Islet precursor cell (in vitro differentiated cells): ENCODE measurements around the gene GGCT.
A peak's percentile ranks its signal among the peaks of the same experiment; 100 is the strongest.
"Not testable (repeated sequence)": the region's sequence is repeated elsewhere in the genome, so short reads cannot be mapped to it uniquely, and the experiment has no call there.

Source experiments
- DNase-seq: peaks from one replicate; pipeline ENCODE4 v3.0.0-alpha.2; 2018

The GGCT gene, protein sequence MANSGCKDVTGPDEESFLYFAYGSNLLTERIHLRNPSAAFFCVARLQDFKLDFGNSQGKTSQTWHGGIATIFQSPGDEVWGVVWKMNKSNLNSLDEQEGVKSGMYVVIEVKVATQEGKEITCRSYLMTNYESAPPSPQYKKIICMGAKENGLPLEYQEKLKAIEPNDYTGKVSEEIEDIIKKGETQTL

DNA sequence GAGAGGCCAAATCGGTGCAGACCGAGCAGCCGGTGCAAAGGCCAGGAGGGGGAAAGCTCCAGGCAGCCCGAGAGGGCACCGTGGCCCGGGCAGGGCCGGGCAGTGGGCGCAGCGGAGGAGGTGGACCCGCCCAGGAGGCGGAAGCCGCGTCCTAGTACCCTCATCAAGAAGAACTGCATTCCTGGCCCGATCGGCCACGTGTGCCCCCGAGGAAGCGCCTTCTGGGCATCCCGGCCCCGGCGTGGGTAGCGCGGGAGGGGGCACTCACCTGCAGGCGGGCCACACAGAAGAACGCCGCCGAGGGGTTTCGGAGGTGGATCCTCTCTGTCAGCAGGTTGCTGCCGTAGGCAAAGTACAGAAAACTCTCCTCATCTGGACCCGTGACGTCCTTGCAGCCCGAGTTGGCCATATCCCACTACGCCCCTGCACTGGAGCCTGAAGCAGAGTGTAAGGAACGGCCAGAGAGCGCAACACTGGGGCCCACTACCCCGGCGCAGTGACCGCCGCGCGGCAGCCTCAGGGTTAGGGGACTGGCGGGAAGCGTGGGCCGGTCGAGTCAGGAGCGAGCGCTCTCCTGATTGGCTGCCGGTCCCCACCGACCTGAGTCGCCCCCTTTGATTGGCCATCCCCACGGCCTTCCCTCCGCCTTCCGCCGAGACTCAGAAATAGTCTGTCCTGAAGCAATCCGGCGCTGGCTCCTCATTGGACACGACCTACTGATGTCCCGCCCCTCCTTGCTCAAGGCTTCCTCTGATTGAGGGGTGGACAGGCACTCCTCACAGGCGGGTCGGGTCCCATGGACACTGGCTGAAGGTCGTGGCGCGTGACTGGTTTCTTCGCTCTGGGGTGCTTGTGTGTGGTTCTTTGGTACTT is at the start of gene GGCT:
TSS of gene GGCT (minus strand) at position 529 of the 873 bp plus-strand sequence. CDS start at position 409, 120 bp downstream.
- peak; percentile 99 for DNase-seq

DNA sequence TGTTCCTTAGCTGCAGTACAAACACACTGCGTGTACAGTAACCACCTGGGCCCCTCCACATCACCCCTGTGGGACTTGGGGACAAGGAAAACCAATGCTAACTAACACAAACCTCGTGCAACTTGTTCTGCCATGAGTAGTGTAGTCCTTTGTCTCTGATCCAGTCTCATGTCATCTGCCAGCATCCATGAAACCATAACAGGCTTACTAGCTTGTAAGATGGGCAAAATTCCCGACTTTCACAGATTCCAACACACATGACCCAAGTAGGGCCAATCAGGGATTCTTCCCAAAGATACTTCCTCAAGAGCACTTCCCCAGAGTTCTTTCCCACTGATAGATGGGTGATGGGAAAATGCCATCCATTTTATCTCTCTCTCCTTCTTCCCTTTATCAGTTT is 48.9 kb upstream of the GGCT start:
- no peak for DNase-seq

DNA sequence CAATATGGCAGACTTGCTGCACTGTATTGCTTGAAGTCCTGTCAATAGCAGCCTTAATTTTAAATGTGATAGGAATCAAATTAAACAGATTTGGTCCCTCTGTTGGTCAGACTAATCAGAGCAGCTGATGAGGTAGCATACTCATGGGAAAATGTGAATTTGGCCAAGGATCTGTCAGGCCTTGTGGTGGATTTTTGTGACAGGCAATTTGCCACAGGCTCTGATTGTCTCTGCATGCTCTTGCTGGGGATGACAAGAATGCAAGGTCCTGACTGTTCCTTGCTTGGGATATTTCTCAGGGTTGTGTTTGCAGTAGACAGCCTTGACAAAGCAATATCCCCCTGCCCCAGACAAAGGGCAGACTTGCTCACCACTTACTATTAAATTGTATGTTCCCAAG is 48.5 kb upstream of the GGCT start:
- no peak for DNase-seq

DNA sequence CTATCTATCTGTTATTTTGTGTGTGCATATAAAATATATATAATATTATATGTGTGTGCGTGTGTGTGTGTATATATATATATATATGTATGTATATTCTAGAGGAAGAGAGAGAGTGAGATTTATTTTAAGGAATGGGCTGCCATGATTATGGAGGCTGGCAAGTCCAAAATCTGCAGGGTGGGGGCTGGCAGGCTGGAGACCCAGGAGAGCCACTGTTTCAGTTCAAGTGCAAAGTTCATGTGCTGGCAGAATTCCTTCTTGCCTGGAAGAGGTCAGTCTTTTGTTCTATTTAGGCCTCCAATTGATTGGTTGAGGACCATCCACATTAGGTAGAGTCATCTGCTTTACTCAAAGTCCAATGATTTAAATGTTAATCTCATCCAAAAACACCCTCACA is 47.7 kb upstream of the GGCT start:
- no peak for DNase-seq

DNA sequence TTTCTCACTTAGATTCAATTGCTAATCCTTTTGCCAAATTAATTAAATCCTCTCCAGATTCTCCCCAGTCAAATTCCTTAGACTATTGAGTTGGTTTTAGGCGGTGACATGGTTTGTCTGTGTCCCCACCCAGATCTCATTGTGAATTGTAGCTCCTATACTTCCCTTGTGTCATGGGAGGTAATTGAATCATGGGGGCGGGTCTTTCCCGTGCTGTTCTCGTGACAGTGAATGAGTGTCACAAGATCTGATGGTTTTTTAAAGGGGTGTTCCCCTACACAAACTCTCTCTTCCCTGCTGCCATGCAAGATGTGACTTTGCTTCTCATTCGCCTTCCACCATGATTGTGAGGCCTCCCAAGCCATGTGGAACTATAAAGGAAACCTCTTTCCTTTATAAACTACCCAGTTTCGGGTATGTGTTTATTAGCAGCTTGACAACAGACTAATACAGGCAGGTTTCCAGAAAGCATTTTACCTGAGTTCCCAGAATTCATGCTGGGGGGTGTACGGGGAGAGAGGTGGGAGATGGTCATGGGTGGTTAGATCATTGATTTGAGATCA is 45.4 kb upstream of the GGCT start:
- DNase-seq, result no peak

DNA sequence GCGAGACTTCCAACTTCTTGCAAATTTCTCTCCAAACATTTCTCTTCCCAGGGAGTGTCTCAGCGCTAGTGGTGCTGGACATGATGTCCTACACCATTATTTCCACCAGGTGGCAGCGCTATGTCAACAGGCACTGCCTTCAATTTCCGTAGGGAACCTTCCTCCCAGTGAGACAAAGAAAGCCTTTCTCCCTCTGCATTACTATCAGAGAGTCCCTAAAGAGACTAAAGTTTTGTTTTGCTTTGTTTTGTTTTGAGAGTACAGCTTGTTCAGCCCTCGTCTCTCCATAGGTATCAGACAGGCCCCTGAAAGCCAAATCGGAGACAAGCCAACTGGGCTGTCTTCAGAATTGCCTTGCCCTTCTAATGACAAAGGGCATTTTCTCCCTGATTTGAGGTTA is 44.2 kb upstream of the GGCT start:
- peak; percentile 86 for DNase-seq

DNA sequence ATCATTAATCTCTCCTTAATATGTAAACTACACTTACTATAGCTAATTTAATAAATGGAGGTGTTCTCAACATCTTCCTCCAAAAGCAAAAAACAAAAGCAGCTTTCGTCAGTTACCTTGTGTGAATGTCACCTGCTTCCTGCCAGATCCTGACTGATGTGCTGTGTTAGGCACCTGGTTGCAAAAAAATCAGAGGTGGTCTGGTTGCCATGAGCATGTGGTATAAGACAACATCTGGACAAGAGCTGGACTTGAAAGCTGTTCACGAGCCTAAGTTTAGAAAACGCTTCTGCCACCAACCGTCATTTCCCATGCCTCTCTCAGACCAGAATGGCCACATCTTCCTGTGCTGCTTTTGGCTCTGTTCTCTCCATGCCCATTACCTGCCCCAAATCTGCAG is 42.0 kb upstream of the GGCT start:
- no peak for DNase-seq

DNA sequence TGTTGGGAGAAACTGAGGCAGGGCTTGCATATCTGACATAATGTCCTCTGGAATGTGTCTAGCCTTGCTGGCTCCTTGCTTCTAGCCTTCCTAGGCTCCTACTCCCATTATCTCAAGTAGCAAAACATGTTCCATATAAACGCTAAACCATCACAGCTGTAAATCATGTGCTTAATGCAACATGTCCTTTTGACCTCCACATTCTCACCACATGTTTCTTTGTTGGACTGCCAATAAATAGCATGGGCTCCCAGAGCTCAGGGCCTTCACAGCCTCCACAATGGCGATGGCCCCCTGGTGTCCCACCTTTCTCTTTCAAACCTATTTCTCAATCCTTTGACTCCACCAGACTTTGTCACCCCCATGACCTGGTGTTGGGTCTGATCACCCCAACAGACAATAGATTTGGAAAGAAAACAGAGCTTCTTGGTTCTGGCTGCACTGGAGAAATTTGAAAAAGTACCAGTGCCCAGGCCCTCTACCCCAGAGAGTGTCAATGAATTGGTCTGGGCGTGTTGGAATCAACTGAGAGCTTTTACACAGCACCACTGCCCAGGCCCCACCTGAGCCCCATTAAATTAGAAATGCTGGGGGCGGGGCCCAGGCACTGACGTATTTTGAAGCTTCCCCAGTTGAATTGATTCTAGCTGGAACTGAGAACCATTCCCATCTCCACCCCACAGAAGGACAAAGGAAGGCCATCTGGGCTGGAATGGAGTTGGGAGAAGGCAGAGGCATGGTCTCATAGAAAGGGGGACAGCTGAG is 41.3 kb upstream of the GGCT start:
- no peak for DNase-seq

DNA sequence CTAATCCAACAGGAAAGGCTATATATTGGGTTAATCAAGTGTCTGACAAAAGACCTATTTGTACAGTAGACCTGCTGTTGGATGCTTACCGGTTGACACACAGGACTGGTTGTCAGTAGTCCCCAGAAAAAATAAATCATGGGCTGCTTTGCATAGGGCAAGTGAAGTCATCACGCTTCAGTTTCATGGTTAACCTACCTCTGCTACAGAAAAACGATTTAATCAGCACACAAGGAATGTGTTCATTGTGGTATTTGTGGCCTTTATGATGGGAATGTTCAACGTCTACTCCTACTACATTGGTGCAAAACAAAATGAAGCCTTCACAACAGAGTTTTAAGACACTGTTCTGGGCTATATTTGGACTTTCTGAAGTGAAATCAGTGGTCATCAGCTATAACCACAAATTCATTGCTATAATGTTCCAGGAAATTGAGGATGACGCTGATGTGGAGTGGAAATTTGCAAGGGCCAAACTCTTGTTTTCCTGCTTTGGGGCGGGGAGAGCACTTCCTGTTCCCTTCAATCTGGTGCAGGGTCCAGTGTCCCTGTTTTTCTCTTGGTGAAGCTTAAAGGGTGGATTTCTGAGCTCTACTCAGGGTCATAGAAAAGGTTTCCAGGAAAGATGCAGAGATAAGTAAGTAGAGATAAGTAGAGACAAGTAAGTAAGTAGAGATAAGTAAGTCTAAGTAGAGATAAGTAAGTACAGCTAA is 39.3 kb upstream of the GGCT start:
- no peak for DNase-seq

DNA sequence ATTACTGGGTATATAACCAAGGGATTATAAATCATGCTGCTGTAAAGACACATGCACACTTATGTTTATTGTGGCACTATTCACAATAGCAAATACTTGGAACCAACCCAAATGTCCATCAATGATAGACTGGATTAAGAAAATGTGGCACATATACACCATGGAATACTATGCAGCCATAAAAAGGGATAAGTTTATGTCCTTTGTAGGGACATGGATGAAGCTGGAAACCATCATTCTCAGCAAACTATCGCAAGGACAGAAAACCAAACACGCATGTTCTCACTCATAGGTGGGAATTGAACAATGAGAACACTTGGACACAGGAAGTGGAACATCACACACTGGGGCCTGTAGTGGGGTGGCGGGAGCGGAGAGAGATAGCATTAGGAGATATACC is 38.5 kb upstream of the GGCT start:
- not testable (repeated sequence) for DNase-seq

DNA sequence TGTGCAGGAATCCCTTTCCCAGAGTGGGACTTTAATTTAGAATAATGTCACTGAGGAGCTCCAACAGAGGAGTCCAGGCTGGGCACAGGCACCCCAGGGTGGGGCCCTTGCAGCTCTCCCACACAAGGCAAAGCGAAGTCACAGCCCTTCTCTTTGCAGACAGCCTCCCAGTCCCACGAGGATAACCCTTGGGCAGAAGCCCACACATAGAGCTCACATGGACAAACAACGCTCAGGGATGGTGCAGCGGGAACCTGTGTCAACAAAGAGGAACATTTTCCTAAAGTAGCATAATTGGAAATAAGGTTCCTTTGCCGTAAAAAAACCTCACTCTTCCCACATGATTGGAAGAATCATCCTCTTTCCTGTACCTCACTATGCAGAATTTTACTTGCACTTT is 29.3 kb upstream of the GGCT start:
- no peak for DNase-seq

DNA sequence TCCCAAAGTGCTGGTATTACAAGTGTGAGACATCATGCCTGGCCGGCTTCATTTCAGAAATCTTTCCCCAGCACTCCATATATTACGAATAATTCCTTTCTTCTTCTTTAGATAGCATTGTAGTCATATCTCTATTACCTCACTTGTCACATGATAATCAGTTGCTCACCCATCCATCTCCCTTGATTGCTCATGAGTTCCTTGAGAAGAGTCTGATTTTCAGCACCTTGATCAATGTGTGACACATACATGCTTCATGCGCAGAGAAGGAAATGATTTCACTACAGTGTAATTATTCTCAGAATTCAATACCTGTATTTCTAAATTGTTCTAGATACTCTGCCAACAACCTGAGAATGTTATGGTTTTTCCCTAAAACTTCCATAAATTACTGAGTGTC is 26.7 kb upstream of the GGCT start:
- DNase-seq, result no peak

DNA sequence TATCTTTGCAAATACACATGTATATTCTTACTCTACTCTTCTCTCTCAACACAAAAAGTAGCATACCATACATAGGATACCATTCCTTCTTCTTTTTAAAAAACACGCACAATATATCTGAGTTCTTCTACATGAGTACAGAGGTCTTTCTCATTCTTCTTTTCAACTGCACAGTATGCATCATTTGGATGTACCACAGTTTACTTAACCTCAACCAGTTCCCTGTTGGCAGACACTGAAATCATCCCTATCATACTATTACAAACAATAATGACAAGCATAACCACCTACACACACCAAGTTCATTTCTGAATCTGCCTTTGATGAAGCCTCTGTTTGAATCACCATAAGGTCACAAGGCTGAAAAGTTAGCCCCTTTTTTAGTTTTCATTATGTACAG is 25.7 kb upstream of the GGCT start:
- DNase-seq, result no peak

DNA sequence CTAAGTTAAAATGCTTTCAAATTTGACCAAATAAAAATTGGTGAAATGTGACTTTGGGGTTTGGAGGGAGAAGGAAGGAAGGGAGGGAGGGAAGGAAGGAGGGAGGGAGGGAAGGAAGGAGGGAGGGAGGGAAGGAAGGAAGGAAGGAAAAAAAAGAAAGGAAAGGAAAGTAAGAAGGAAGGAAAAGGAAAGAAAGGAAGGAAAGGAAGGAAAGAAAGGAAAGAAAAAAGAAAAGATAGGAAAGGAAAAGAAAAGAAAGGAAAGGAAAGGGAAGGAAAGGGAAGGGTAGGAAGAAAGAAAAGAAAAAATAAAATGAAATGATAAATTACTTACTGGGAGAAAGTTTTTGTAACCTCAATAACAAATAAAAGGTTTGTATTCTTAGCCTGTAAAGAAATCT is 24.1 kb upstream of the GGCT start:
- DNase-seq, result no peak

DNA sequence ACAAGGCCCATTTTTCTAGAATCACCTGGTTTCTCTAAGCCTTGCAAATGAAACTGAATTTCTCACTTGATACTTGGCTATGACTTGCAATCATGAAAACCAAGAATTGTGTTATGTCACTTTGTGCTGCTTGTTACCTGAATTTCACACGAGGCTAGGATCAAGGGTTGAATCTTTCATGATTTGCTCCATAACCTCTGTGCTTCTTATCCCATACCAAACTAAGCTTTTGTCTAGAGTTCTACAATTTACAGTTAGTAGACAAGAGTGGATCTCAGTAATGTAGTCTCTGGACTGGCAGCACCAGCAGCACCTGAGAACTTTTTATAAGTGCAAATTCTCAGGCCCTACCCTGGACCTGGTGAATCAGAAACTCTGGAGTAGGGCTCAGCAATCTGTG is 22.7 kb upstream of the GGCT start:
- DNase-seq, result not testable (repeated sequence)

DNA sequence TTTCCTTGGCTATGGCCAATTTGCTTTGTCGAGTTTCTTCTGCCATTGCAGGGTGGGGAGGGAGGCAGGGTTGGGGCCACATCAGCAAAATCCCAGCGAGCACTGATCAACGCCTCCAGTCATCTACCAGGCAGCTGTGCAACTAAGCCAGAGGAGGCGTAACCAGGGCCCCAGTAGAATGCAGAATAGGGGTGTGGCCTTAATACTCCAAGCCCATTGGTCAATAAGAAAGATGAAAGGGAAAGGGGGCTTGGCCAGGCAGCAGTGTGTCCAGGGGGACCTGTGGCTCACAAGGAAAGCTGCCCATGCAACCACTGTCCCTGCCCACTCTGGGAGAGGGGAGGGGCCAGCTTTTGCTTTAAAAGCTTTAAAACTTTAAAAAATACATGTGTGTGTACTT is 21.5 kb upstream of the GGCT start:
- no peak for DNase-seq

DNA sequence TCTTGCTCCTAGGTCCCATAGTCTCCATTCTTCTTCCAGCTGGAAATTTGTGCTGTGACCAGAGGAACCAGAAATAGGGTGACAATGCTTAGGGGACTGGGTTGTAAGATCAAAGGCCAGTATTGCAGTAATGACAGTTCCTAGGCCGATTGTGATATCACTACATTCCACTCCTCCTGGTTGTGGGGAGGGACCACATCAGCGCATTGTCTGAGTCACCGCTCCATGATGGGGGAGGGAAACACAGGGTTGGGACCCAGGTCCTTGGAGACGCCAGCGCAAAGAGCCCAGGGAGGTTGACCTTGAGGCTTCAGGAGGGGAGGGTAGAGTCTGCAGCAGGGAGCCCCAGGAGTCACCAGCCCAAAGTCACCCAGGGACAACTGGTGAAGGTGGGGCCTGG is 20.8 kb upstream of the GGCT start:
- no peak for DNase-seq

DNA sequence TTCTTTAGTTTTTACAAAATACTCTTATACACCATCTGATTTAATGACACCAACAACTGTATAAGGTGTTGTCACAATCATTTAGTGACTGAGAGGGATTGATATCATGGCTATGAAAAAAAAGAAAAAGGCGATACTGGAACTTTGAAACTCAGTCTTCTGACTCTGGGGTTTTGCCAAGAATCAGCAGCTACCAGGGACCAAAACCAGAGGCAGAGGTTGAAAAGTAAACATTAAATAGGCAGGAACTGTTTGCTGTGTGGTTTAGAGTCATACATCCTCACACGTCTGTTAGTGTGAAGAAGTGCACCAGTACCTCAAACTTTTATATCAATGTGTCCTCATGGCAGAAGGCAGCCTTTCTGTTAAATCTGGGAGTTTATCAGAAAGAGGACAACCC is 19.9 kb upstream of the GGCT start:
- DNase-seq, result no peak

DNA sequence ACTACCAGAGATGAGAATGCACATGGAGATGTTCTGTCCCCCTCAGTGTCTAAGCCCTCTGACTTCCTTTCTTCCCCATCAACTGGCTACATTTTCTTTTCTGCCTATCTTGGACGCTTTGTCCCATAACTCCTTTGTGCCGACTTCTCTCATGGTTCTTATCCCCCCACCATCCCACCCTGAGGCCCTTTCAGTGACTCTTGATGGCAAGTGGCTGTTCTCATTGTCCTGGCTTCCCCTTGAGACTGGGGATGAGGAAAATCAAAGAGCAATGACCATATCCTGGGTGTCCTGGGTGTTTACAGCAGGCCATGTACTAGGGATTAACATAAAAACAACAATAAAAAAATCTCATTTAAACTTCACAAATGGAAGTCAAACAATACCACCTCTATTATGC is 18.8 kb upstream of the GGCT start:
- no peak for DNase-seq

DNA sequence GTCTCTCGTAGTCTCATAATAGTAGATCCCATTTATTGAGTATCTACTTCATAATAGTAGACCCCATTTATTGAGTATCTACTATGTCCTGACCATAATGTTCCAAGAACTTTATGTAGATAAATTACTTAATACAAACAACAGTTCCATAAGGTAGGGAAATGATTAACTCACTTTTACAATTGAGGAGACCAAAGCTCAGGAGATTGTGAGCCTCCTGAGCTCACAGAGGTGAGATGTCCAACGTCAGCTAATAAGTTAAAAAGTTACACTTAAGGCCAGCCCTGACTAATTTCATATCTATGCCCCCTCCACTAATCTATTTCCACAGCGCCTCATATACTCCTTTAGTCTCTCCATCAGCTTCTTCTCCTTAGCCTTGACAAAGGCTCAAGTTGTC is 17.5 kb upstream of the GGCT start:
- no peak for DNase-seq

DNA sequence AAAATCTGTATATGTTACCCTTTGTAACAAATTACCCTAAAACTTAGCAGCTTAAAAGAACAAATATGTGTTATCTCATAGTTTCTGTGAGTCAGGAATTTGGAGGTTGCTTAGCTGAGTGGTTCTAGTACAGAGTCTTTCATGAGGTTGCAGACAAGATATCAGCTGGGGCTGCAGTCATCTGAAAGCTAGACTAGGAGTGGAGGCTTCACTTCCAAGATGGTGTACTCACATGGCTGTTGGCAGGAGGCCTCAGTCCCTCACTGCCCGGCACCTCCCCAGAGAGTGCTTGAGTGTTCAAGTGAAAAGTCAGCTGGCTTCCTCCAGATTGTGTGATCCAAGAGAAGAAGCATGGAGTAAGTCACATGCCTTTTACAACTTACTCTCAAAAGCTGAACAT is 16.9 kb upstream of the GGCT start:
- no peak for DNase-seq

DNA sequence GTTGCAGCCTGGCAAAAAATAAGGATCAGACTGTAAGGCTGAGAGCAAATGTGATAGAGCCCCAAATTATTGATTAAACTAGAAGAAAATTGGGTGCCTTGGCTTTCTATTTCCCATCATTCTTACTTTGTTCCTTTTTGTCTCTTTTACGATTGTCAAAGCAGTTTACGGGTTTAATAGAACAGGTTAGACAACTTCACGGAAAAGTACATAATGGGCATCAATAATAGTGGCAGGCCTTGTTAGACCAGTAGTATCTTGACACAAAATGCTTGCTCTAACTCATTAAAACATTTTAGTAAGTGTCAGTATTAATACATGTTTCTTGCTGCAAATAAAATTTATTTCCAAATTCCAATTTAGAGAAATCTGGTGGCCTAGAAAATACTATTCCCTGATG is 14.5 kb upstream of the GGCT start:
- DNase-seq, result no peak

DNA sequence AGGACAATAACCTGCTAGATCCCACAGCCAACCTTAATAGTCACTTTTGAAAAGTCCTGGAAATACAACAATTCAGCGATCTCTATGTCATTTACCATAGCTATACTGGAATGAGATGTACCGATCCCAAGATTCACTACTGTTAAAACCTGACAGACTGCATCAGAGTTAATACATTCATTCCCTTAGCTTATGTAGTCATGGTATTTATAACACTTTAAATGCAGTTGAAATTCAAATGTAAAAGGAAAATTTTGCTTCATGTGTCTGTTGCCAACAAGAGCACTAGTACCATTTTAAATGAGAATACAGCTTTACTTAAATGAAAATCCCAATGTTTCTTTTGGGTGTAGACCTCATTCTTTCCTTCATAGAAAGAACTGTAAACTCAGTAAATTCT is 11.1 kb upstream of the GGCT start:
- no peak for DNase-seq
